AG04450 (cell line): ENCODE data around the gene TJP3. TPM values are rescaled to one million over a fixed set of nuclear protein-coding genes. Genes with fewer than 3 reads are reported as not detected.
A peak's percentile ranks its signal among the peaks of the same experiment; 100 is the strongest.

Experiments used
- CTCF ChIA-PET: fragments of 300-600, 350-600 bp; formaldehyde crosslinking; extraction: SDS; loops from one replicate; lab custom pipeline; 2022; ENCODE audit warnings: antibody characterized with exemption, inconsistent platforms; lab: Charles Lee
- POLR2A ChIA-PET: fragments of 350-600 bp; formaldehyde crosslinking; extraction: SDS; loops from one replicate; lab custom pipeline; 2021; ENCODE audit warnings: antibody characterized with exemption, inconsistent platforms; lab: Yijun Ruan, JAX
- DNase-seq: peaks from one replicate; pipeline ENCODE4 v3.0.0-alpha.2; 2011; ENCODE audit warnings: low read depth, low spot score
- H3K27ac ChIP-seq: one replicate; pipeline ENCODE4 v1.5.1; 2012; ENCODE audit warnings: low read depth, low read length, control low read depth
- H3K27me3 ChIP-seq: one replicate; pipeline ENCODE4 v1.6.0; 2012; ENCODE audit warnings: low read length; ENCODE audit not compliant: control insufficient read depth, insufficient read depth
- H3K4me3 ChIP-seq: 2 replicates; pipeline ENCODE4 v1.5.1; 2011; ENCODE audit warnings: mild to moderate bottlenecking, low read depth, low read length, control low read depth
- H3K9me3 ChIP-seq: 2 replicates; pipeline ENCODE4 v1.5.1; 2012; ENCODE audit warnings: low read length; ENCODE audit not compliant: control insufficient read depth, insufficient read depth
- polyA plus RNA-seq: library from polyadenylated mRNA; depleted of rRNA; stranded (reverse); fragments of >200 nt; gene quantifications from 2 replicates; pipeline ENCODE4 v1.2.3, GENCODE V29; 2011
- TF ChIP-seq, protein P1 (sequence below): IDR thresholded peaks from 2 replicates; pipeline ENCODE4 v1.5.1; 2011; ENCODE audit warnings: low read depth, low read length, control low read depth, inconsistent platforms

TJP3 gene
- polyA plus RNA-seq, 1 experiment: not detected

DNA sequence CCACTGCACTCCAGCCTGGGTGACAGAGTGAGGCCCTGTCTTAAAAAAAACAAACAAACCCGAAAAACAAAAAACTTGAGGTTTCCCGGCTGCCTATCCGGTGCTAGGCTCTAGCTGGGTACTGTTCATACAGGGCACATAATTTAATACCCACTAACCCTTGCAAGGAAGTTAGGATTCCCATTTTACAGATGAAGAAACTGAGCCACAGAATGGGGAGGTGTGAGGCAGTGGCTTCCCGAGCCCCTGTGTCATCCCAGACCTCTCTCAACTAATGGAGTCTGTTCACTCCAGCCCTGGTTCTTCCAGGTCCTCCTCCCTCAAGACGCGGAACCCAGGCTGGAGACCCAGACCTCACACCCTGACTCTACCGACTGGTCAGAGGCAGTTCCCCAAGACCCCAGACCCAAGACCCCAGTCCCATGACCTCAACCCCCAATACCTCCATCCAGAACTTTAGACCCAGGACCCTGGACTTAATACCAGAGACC, 52.7 kb downstream of the TJP3 start:
- TF ChIP-seq, protein P1, sequence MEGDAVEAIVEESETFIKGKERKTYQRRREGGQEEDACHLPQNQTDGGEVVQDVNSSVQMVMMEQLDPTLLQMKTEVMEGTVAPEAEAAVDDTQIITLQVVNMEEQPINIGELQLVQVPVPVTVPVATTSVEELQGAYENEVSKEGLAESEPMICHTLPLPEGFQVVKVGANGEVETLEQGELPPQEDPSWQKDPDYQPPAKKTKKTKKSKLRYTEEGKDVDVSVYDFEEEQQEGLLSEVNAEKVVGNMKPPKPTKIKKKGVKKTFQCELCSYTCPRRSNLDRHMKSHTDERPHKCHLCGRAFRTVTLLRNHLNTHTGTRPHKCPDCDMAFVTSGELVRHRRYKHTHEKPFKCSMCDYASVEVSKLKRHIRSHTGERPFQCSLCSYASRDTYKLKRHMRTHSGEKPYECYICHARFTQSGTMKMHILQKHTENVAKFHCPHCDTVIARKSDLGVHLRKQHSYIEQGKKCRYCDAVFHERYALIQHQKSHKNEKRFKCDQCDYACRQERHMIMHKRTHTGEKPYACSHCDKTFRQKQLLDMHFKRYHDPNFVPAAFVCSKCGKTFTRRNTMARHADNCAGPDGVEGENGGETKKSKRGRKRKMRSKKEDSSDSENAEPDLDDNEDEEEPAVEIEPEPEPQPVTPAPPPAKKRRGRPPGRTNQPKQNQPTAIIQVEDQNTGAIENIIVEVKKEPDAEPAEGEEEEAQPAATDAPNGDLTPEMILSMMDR: no peak
- Histone ChIP-seq H3K27ac (peak overlapping the region; percentile 43), H3K4me3 (peak overlapping the region; percentile 99), H3K27me3 (no peaks in the 10 kb centered on the region), H3K9me3 (no peaks in the 10 kb centered on the region; the same call in 1 of the 2 replicates)
- DNase-seq: no peak
- ChIA-PET POLR2A (no interaction called here), CTCF (no interaction called here)

GRCh38 chr19:3761382-3762129, 53.4 kb downstream of the TJP3 start, which contains the start of gene APBA3:
APBA3 (minus strand) TSS chr19:3761692; CDS start chr19:3760264, 1,428 bp downstream.
- H3K27me3 ChIP-seq: no peaks in the 10 kb centered on the region
- peak; percentile 59 for DNase-seq
- TF ChIP-seq, protein P1: peak; percentile 61
- peak within 1 kb of the TSS; percentile 98 for H3K27ac ChIP-seq
- peak within 1 kb of the TSS; percentile 99 for H3K4me3 ChIP-seq
- POLR2A ChIA-PET: interaction anchor here (1.4 to 1.6 kb wide), 3 partner anchors 207 to 224 kb away, joined by 6 to 13 read pairs (median 10); partner anchors contain the start of genes DAPK3 and EEF2
- no peaks in the 10 kb centered on the region; the same call in 1 of the 2 replicates for H3K9me3 ChIP-seq
- CTCF ChIA-PET: interaction anchor here (0.7 to 1.6 kb wide), 3 partner anchors 20 to 276 kb away, joined by 3 to 7 read pairs (median 6); no protein-coding TSS in a partner anchor

- DNase-seq: no peak
- peak overlapping the region; percentile 43 for H3K27ac ChIP-seq
- H3K4me3 ChIP-seq: peak overlapping the region; percentile 99; the same call in 1 of the 2 replicates
- ChIA-PET CTCF (interaction anchor here (0.7 to 1.6 kb wide), 3 partner anchors 21 to 277 kb away, joined by 3 to 7 read pairs (median 6); no protein-coding TSS in a partner anchor), POLR2A (interaction anchor here (0.6 to 1.6 kb wide), 4 partner anchors 35 to 223 kb away, joined by 3 to 13 read pairs (median 8); partner anchors contain the start of genes DAPK3 and EEF2)
- TF ChIP-seq, protein P1: no peak
- no peaks in the 10 kb centered on the region; the same call in 1 of the 2 replicates for H3K9me3 ChIP-seq
- no peaks in the 10 kb centered on the region for H3K27me3 ChIP-seq
Observed at GRCh38 chr19:3762130-3762473, 53.9 kb downstream of the TJP3 start.

GRCh38 chr19:3762501-3763459, 54.6 kb downstream of the TJP3 start, which contains the start of gene MRPL54:
MRPL54 (plus strand) TSS chr19:3762682; CDS start chr19:3762701, 19 bp downstream.
- ChIA-PET CTCF (interaction anchor here (0.6 to 1.6 kb wide), 5 partner anchors 22 to 278 kb away, joined by 3 to 7 read pairs (median 5); no protein-coding TSS in a partner anchor), POLR2A (interaction anchor here (0.5 to 1.6 kb wide), 10 partner anchors 22 to 1861 kb away, joined by 3 to 13 read pairs (median 4); partner anchors contain the start of genes DAPK3 and EEF2)
- peak within 1 kb of the TSS; percentile 98 for H3K27ac ChIP-seq
- DNase-seq: peak; percentile 98
- H3K9me3 ChIP-seq: no peaks in the 10 kb centered on the region; the same call in 1 of the 2 replicates
- no peaks in the 10 kb centered on the region for H3K27me3 ChIP-seq
- TF ChIP-seq, protein P1: no peak
- H3K4me3 ChIP-seq: peak within 1 kb of the TSS; percentile 99
